ENCODE data around the gene AP1S3. TPM values are rescaled to one million over a fixed set of nuclear protein-coding genes. Genes with fewer than 3 reads are reported as not detected.

AP1S3 gene
- total RNA-seq, 1 experiment from 2014 or later = 73.3 TPM

DNA sequence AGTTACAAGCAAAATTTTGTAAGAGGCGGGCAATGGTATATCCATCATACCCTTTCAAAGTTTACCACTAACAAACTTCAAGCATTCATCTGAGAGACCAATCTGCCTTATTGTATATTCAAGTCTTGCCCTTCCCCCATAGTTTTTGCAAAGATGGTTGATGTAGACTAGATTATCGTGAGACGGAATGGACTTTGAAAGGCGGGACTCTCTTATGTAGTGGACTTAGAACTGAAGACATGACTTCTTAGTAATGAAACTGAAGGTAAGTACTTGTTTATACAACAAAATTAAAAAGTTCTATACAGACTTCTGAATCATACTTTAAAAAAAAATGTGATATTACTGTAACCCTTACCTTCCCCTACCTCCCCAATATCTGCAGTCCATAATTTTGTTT lies 10.4 kb downstream of the AP1S3 start:
- H3K36me3 ChIP-seq (ENCODE audit: low read depth) = no peaks in the 10 kb centered on the region
- ChIA-PET POLR2A (ENCODE audit: unreplicated experiment) (no interaction called here), CTCF (interaction anchor here (0.6 kb wide), 1 partner anchor 168 kb away, joined by 3 read pairs; no protein-coding TSS in a partner anchor)
- no peaks in the 10 kb centered on the region for H3K9me2 ChIP-seq (ENCODE audit: insufficient read depth)
- TF ChIP-seq, protein P1, sequence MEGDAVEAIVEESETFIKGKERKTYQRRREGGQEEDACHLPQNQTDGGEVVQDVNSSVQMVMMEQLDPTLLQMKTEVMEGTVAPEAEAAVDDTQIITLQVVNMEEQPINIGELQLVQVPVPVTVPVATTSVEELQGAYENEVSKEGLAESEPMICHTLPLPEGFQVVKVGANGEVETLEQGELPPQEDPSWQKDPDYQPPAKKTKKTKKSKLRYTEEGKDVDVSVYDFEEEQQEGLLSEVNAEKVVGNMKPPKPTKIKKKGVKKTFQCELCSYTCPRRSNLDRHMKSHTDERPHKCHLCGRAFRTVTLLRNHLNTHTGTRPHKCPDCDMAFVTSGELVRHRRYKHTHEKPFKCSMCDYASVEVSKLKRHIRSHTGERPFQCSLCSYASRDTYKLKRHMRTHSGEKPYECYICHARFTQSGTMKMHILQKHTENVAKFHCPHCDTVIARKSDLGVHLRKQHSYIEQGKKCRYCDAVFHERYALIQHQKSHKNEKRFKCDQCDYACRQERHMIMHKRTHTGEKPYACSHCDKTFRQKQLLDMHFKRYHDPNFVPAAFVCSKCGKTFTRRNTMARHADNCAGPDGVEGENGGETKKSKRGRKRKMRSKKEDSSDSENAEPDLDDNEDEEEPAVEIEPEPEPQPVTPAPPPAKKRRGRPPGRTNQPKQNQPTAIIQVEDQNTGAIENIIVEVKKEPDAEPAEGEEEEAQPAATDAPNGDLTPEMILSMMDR (conservative IDR thresholded peaks at IDR 0.05) = no peak
- TF ChIP-seq EZH2 (IDR thresholded peaks at IDR 0.05; ENCODE audit: low read depth) = no peak
- no peaks in the 10 kb centered on the region for H4K20me1 ChIP-seq (ENCODE audit: insufficient read depth)
- no peaks in the 10 kb centered on the region for H3K4me1 ChIP-seq (replicated peaks; ENCODE audit: insufficient read depth)
- peaks cover 84% of the 10 kb centered on the region for H3K79me2 ChIP-seq (ENCODE audit: low read depth)
- H3K9me3 ChIP-seq (ENCODE audit: insufficient read depth, low read depth) = no peaks in the 10 kb centered on the region
- H3K27me3 ChIP-seq (ENCODE audit: insufficient read depth, low read depth) = no peaks in the 10 kb centered on the region
- BruUV-seq (replicated peaks) = no TSS peak
- H2AFZ ChIP-seq = no peak overlapping the region
- no peak overlapping the region for H3K27ac ChIP-seq
- no peak overlapping the region for H3K4me3 ChIP-seq
- DNase-seq = no peak
- H3K4me2 ChIP-seq = no peak overlapping the region
- intact Hi-C loops (cut with micrococcal nuclease; ENCODE audit: unreplicated experiment) = no loop called here
- no peaks in the 10 kb centered on the region for H3F3A ChIP-seq (ENCODE audit: insufficient read depth, low read depth)

DNA sequence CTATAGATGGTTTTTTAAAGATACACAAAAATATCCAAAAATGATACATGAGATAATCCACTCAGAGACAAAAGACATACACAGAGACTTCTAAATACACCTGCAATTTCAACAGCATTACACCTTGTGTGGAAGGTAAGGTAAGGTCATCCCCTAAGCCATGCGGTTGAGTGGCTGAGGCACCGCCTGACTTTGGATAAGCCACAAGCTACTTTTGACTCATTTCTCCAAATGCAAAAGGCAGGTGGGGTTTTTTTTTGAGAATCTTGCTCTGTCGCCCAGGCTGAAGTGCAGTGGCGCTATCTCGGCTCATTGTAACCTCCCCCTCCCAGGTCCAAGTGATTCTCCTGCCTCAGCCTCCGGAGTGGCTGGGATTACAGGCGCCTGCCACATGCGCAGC lies 13.1 kb downstream of the AP1S3 start:
- Histone ChIP-seq H3F3A (ENCODE audit: insufficient read depth, low read depth) (peaks cover 6% of the 10 kb centered on the region), H3K27me3 (ENCODE audit: insufficient read depth, low read depth) (no peaks in the 10 kb centered on the region), H3K4me1 (replicated peaks; ENCODE audit: insufficient read depth) (peaks cover 16% of the 10 kb centered on the region), H3K4me2 (no peak overlapping the region), H3K27ac (no peak overlapping the region), H4K20me1 (ENCODE audit: insufficient read depth) (no peaks in the 10 kb centered on the region), H3K79me2 (ENCODE audit: low read depth) (peaks cover 88% of the 10 kb centered on the region), H3K4me3 (no peak overlapping the region), H3K9me3 (ENCODE audit: insufficient read depth, low read depth) (no peaks in the 10 kb centered on the region), H3K9me2 (ENCODE audit: insufficient read depth) (no peaks in the 10 kb centered on the region), H3K36me3 (ENCODE audit: low read depth) (no peaks in the 10 kb centered on the region), H2AFZ (no peak overlapping the region)
- TF ChIP-seq EZH2 (IDR thresholded peaks at IDR 0.05; ENCODE audit: low read depth) = no peak
- TF ChIP-seq, protein P1 (conservative IDR thresholded peaks at IDR 0.05) = no peak
- no peak for DNase-seq
- POLR2A ChIA-PET (ENCODE audit: unreplicated experiment) = no interaction called here
- intact Hi-C loops (cut with micrococcal nuclease; ENCODE audit: unreplicated experiment) = no loop called here
- no TSS peak for BruUV-seq (replicated peaks)
- CTCF ChIA-PET = interaction anchor here (1.1 kb wide), 1 partner anchor 11 kb away, joined by 3 read pairs; no protein-coding TSS in a partner anchor

DNA sequence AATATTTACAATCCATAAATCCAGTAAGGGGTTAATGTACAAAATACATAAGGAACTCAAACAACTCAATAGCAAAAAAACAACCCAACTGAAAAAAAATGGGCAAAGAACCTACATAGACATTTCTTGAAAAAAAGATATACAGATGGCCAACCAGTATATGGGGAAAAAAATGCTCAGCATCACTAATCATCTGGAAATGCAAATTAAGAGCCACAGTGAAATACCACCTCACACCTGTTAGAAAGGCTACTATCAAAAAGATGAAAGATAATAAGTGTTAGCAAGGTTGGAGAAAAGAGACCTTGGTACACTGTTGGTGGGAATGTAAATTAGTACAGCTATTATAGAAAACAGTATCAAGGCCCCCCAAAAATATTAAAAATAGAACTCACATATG lies 14.6 kb downstream of the AP1S3 start:
- Histone ChIP-seq H3K4me1 (replicated peaks; ENCODE audit: insufficient read depth) (peaks cover 31% of the 10 kb centered on the region), H3K27ac (no peak overlapping the region)
- no peak for TF ChIP-seq EZH2 (IDR thresholded peaks at IDR 0.05; ENCODE audit: low read depth)
- TF ChIP-seq, protein P1 (conservative IDR thresholded peaks at IDR 0.05) = no peak

More for the DNA sequence above, 14.6 kb downstream of the AP1S3 start:
- POLR2A ChIA-PET (ENCODE audit: unreplicated experiment) = interaction anchor here (0.6 kb wide), 1 partner anchor 45 kb away, joined by 4 read pairs; no protein-coding TSS in a partner anchor
- Histone ChIP-seq H3K4me2 (no peak overlapping the region), H3K9me2 (ENCODE audit: insufficient read depth) (no peaks in the 10 kb centered on the region), H3K36me3 (ENCODE audit: low read depth) (no peaks in the 10 kb centered on the region), H3K4me3 (no peak overlapping the region), H3K27me3 (ENCODE audit: insufficient read depth, low read depth) (no peaks in the 10 kb centered on the region), H3K9me3 (ENCODE audit: insufficient read depth, low read depth) (no peaks in the 10 kb centered on the region), H4K20me1 (ENCODE audit: insufficient read depth) (no peaks in the 10 kb centered on the region), H2AFZ (no peak overlapping the region), H3F3A (ENCODE audit: insufficient read depth, low read depth) (peaks cover 19% of the 10 kb centered on the region), H3K79me2 (ENCODE audit: low read depth) (peaks cover 90% of the 10 kb centered on the region)
- no TSS peak for BruUV-seq (replicated peaks)
- CTCF ChIA-PET = no interaction called here
- DNase-seq = no peak
- intact Hi-C loops (cut with micrococcal nuclease; ENCODE audit: unreplicated experiment) = no loop called here
